Smooth muscle cell (in vitro differentiated cells): ENCODE data around the gene KIAA1671. TPM values are rescaled to one million over a fixed set of nuclear protein-coding genes. Genes with fewer than 3 reads are reported as not detected.

Experiments used
- DNase-seq: peaks from one replicate; lab custom pipeline; 2025; ENCODE audit not compliant: unreplicated experiment; lab: John Stamatoyannopoulos, UW
- H2AFZ ChIP-seq: fragments of 200-600 bp; sonication (generic); 2 replicates; pipeline ENCODE4 v1.6.0; 2016; ENCODE audit warnings: antibody characterized with exemption, low read depth, mild to moderate bottlenecking
- H3F3A ChIP-seq: fragments of 200-600 bp; sonication (generic); 2 replicates; pipeline ENCODE4 v1.6.0; 2017; ENCODE audit warnings: antibody characterized with exemption, low read depth
- H3K27ac ChIP-seq: fragments of 200-600 bp; sonication (generic); 2 replicates; pipeline ENCODE4 v1.5.1; 2016; ENCODE audit warnings: low read depth, mild to moderate bottlenecking
- H3K27me3 ChIP-seq: fragments of 200-600 bp; sonication (generic); 2 replicates; pipeline ENCODE4 v1.6.1; 2016; ENCODE audit warnings: low read depth, mild to moderate bottlenecking
- H3K36me3 ChIP-seq: fragments of 200-600 bp; sonication (generic); 2 replicates; pipeline ENCODE4 v1.5.1; 2016; ENCODE audit warnings: low read depth
- H3K4me1 ChIP-seq: fragments of 200-600 bp; sonication (generic); 2 replicates; pipeline ENCODE4 v1.5.1; 2016; ENCODE audit warnings: low read depth
- H3K4me2 ChIP-seq: fragments of 200-600 bp; sonication (generic); 2 replicates; pipeline ENCODE4 v1.6.0; 2016; ENCODE audit warnings: mild to moderate bottlenecking
- H3K4me3 ChIP-seq: fragments of 200-600 bp; sonication (generic); 2 replicates; pipeline ENCODE4 v1.5.1; 2016; ENCODE audit warnings: mild to moderate bottlenecking
- H3K79me2 ChIP-seq: fragments of 200-600 bp; sonication (generic); 2 replicates; pipeline ENCODE4 v1.6.0; 2016; ENCODE audit warnings: low read depth, mild to moderate bottlenecking
- H3K9ac ChIP-seq: fragments of 200-600 bp; sonication (generic); 2 replicates; pipeline ENCODE4 v1.6.0; 2016; ENCODE audit warnings: low read depth
- H3K9me3 ChIP-seq: fragments of 200-600 bp; sonication (generic); replicated peaks from 2 replicates; pipeline ENCODE4 v1.5.1; 2016; ENCODE audit warnings: low read depth
- H4K20me1 ChIP-seq: fragments of 200-600 bp; sonication (generic); 2 replicates; pipeline ENCODE4 v1.6.0; 2016; ENCODE audit warnings: low read depth
- WGBS: methylation state at CpG from one replicate; pipeline ENCODE4 v1.1.7; 2016; ENCODE audit warnings: low lambda C conversion rate; 5-methylcytosine and 5-hydroxymethylcytosine counted together
- polyA plus RNA-seq: library from polyadenylated mRNA; unstranded; fragments of >200 nt; fragmentation: Nextera tagmentation; extraction: Ambion mirVana; gene quantifications from 2 replicates; pipeline ENCODE4 v1.2.1, GENCODE V29; 2016
- total RNA-seq: library from RNA; depleted of rRNA; stranded (reverse); fragments of >200 nt; gene quantifications from 2 replicates; pipeline ENCODE4 v1.2.3, GENCODE V29; 2014
- TF ChIP-seq, protein P1 (sequence below): fragments of 200-600 bp; sonication (generic); IDR thresholded peaks from 2 replicates; pipeline ENCODE4 v1.5.1; 2017; ENCODE audit warnings: borderline replicate concordance, mild to moderate bottlenecking, antibody characterized with exemption; ENCODE audit not compliant: insufficient read depth, poor library complexity, severe bottlenecking

KIAA1671 gene
- total and polyA plus RNA-seq, 2 experiments from 2014 or later: 1.7 to 7.6 TPM

DNA sequence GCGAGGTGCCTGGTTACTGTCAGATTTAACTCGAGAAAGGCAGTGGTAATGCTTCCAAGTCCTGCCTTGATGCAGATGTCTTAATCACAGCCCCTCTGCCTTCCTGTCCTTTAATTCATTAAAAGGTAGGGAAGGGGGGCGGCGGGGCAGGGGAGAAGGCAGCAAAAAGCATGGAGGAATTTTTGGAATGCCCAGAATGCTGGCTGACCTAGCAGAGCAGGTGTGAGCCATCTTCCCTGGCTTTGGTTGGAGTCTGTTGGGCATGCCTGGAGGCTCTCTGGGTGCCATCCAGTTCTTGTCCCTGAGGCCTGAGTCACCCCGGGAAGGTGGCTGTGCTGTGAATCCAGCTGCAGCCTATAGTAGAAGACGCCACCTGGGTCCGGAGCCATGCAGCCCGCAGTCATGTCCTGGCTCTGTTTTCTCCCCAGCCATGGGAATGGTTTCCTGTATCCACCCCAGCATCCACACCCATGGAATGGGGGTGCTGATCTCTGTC, 15.6 kb downstream of the KIAA1671 start:
- WGBS: 71% methylated on average over 8 of the region's 8 CpGs
- Histone ChIP-seq H3K9me3 (no peaks in the 10 kb centered on the region), H3K9ac (no peak overlapping the region), H3K4me2 (no peak overlapping the region), H3K4me1 (peaks cover 13% of the 10 kb centered on the region), H3K79me2 (peaks cover 6% of the 10 kb centered on the region), H3K36me3 (no peaks in the 10 kb centered on the region), H3K27ac (no peak overlapping the region), H4K20me1 (no peaks in the 10 kb centered on the region), H3K27me3 (no peaks in the 10 kb centered on the region), H3F3A (no peaks in the 10 kb centered on the region), H3K4me3 (no peak overlapping the region), H2AFZ (no peak overlapping the region)
- DNase-seq: no peak
- TF ChIP-seq, protein P1, sequence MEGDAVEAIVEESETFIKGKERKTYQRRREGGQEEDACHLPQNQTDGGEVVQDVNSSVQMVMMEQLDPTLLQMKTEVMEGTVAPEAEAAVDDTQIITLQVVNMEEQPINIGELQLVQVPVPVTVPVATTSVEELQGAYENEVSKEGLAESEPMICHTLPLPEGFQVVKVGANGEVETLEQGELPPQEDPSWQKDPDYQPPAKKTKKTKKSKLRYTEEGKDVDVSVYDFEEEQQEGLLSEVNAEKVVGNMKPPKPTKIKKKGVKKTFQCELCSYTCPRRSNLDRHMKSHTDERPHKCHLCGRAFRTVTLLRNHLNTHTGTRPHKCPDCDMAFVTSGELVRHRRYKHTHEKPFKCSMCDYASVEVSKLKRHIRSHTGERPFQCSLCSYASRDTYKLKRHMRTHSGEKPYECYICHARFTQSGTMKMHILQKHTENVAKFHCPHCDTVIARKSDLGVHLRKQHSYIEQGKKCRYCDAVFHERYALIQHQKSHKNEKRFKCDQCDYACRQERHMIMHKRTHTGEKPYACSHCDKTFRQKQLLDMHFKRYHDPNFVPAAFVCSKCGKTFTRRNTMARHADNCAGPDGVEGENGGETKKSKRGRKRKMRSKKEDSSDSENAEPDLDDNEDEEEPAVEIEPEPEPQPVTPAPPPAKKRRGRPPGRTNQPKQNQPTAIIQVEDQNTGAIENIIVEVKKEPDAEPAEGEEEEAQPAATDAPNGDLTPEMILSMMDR: no peak

DNA sequence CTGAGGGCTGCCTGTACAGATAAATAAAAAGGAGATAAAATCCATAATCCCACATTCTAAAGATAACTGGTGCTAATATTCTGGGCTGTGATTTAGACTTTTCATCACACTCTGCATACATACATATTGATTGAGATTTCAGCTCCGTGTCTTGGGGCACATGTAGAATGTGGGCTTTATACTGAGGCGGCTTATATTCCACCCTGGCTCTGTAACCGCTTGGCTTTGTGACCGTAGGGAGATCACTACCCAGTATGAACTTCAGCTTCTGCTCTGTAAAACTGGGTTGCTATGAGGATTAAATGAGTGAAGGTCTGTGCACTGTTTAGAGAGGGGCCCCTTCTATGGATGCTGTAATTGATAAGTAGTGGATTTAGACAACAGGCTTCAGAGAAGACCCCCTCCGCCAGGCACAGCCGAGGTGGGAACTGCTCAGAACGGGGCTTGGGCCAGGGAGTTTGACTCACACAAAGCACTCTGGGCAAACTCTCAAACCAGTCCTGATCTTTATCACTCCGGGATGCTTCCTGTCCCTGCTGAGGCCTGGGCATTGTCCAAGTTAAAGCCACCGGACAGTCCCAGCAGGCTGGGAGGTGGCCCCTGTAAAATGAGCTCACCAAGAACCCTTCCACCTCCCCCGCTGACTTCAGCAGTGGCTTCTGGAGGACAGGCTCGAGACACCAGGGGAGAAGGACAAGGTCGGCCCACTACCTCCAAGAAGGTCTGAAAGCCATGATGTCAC, 17.2 kb downstream of the KIAA1671 start:
- H2AFZ ChIP-seq: no peak overlapping the region
- no peaks in the 10 kb centered on the region for H3K36me3 ChIP-seq
- H3K4me3 ChIP-seq: no peak overlapping the region
- no peak for DNase-seq
- TF ChIP-seq, protein P1: no peak
- H4K20me1 ChIP-seq: no peaks in the 10 kb centered on the region
- WGBS: 18% methylated on average over 12 of the region's 12 CpGs
- peaks cover 3% of the 10 kb centered on the region for H3K79me2 ChIP-seq
- peak overlapping the region; percentile 40 for H3K4me2 ChIP-seq
- no peak overlapping the region for H3K9ac ChIP-seq
- H3K27me3 ChIP-seq: no peaks in the 10 kb centered on the region
- no peaks in the 10 kb centered on the region for H3K9me3 ChIP-seq
- peak overlapping the region; percentile 14 for H3K27ac ChIP-seq
- no peaks in the 10 kb centered on the region for H3F3A ChIP-seq
- peaks cover 13% of the 10 kb centered on the region for H3K4me1 ChIP-seq

DNA sequence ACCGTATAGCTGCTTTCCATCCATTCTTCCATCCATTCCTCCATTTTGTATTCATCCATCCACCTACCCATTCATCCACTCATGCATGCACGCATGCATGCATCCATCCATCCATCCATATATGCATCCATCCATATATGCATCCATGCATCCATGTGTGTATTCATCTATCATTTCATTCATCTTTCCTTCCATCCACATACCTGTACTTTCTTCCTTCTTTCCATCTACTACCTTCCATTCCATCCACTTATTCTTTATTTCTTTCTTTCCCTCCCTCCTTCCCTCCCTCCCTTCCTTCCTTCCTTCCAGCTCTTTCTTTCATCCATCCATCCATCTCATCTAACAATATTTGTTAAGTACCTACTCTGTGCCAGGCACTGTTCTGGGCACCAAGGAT, 19.9 kb downstream of the KIAA1671 start:
- TF ChIP-seq, protein P1: no peak
- H3K4me2 ChIP-seq: no peak overlapping the region
- H2AFZ ChIP-seq: no peak overlapping the region
- H4K20me1 ChIP-seq: no peaks in the 10 kb centered on the region
- H3K79me2 ChIP-seq: no peaks in the 10 kb centered on the region
- 98% methylated on average over 2 of the region's 2 CpGs for WGBS
- no peaks in the 10 kb centered on the region for H3K36me3 ChIP-seq
- H3K9ac ChIP-seq: no peak overlapping the region
- peaks cover 28% of the 10 kb centered on the region for H3K4me1 ChIP-seq
- no peaks in the 10 kb centered on the region for H3F3A ChIP-seq
- H3K27ac ChIP-seq: no peak overlapping the region
- no peaks in the 10 kb centered on the region for H3K9me3 ChIP-seq
- DNase-seq: no peak
- H3K4me3 ChIP-seq: no peak overlapping the region
- H3K27me3 ChIP-seq: no peaks in the 10 kb centered on the region

DNA sequence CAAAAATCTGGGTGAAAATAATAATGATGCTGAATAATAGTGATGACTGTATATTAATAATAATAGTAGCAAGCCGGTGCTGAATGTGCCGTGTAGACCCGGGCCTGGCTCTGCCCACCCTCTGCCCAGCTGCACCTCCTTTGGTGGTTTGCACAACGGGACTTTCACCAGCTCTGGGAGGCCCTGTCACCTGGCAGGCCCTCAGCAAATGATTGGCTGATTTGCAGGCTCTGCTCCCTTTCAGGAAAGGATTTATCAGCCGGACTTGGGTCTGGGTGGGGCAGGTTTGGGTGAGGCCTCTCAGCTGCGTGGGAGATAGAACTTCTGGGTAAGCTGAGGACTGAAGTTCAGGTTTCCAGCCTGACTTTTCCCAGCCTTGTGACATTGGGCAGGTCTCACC, 21.4 kb downstream of the KIAA1671 start:
- no peak overlapping the region for H3K4me2 ChIP-seq
- H3K4me3 ChIP-seq: no peak overlapping the region
- H3K79me2 ChIP-seq: peaks cover 4% of the 10 kb centered on the region
- no peaks in the 10 kb centered on the region for H3F3A ChIP-seq
- H3K9ac ChIP-seq: no peak overlapping the region
- TF ChIP-seq, protein P1: no peak
- H3K27ac ChIP-seq: no peak overlapping the region
- no peaks in the 10 kb centered on the region for H3K9me3 ChIP-seq
- WGBS: 89% methylated on average over 6 of the region's 6 CpGs
- H3K27me3 ChIP-seq: no peaks in the 10 kb centered on the region
- DNase-seq: no peak
- no peak overlapping the region for H2AFZ ChIP-seq
- H3K4me1 ChIP-seq: peaks cover 30% of the 10 kb centered on the region
- H3K36me3 ChIP-seq: no peaks in the 10 kb centered on the region
- H4K20me1 ChIP-seq: no peaks in the 10 kb centered on the region
